ENCODE results near the gene CLASRP.

DNA sequence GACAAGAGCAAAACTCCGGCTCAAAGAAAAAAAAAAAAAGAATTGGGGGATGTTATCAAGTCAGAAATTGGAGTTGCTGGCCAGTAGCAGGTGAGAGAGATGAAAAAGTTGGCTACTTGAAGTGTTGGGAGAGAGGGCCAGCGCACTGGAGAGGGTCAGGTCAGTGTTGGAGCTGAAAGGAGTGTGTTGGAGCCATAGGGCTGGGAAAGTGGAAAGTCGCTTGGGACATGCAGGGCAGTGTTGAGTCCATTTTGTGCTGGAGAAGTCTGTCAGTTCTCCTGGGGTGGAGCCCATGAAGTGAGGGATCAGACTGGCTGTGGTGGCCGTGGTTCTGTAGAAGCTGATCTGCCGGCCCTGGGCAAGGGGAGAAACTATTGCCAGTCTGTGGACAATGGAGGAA lies 55.9 kb downstream of the CLASRP start:
- TF ChIP-seq, protein P1, sequence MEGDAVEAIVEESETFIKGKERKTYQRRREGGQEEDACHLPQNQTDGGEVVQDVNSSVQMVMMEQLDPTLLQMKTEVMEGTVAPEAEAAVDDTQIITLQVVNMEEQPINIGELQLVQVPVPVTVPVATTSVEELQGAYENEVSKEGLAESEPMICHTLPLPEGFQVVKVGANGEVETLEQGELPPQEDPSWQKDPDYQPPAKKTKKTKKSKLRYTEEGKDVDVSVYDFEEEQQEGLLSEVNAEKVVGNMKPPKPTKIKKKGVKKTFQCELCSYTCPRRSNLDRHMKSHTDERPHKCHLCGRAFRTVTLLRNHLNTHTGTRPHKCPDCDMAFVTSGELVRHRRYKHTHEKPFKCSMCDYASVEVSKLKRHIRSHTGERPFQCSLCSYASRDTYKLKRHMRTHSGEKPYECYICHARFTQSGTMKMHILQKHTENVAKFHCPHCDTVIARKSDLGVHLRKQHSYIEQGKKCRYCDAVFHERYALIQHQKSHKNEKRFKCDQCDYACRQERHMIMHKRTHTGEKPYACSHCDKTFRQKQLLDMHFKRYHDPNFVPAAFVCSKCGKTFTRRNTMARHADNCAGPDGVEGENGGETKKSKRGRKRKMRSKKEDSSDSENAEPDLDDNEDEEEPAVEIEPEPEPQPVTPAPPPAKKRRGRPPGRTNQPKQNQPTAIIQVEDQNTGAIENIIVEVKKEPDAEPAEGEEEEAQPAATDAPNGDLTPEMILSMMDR (IDR thresholded peaks at IDR 0.05; ENCODE audit: poor library complexity, severe bottlenecking): no peak
- TF ChIP-seq EZH2 (IDR thresholded peaks at IDR 0.05; ENCODE audit: borderline replicate concordance, insufficient read depth, low read length, poor library complexity, severe bottlenecking): no peak
- TF ChIP-seq POLR2AphosphoS5 (IDR thresholded peaks at IDR 0.05): no peak
- TF ChIP-seq, protein P2, sequence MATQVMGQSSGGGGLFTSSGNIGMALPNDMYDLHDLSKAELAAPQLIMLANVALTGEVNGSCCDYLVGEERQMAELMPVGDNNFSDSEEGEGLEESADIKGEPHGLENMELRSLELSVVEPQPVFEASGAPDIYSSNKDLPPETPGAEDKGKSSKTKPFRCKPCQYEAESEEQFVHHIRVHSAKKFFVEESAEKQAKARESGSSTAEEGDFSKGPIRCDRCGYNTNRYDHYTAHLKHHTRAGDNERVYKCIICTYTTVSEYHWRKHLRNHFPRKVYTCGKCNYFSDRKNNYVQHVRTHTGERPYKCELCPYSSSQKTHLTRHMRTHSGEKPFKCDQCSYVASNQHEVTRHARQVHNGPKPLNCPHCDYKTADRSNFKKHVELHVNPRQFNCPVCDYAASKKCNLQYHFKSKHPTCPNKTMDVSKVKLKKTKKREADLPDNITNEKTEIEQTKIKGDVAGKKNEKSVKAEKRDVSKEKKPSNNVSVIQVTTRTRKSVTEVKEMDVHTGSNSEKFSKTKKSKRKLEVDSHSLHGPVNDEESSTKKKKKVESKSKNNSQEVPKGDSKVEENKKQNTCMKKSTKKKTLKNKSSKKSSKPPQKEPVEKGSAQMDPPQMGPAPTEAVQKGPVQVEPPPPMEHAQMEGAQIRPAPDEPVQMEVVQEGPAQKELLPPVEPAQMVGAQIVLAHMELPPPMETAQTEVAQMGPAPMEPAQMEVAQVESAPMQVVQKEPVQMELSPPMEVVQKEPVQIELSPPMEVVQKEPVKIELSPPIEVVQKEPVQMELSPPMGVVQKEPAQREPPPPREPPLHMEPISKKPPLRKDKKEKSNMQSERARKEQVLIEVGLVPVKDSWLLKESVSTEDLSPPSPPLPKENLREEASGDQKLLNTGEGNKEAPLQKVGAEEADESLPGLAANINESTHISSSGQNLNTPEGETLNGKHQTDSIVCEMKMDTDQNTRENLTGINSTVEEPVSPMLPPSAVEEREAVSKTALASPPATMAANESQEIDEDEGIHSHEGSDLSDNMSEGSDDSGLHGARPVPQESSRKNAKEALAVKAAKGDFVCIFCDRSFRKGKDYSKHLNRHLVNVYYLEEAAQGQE (IDR thresholded peaks at IDR 0.05; ENCODE audit: borderline replicate concordance): no peak
- TF ChIP-seq RAD21 (conservative IDR thresholded peaks at IDR 0.05): no peak
- no peak for TF ChIP-seq EP300 (conservative IDR thresholded peaks at IDR 0.05; ENCODE audit: poor library complexity, severe bottlenecking)
- no peak for TF ChIP-seq SMC3 (conservative IDR thresholded peaks at IDR 0.05; ENCODE audit: poor library complexity)
